ENCODE results near the gene LAMC2. TPM values are rescaled to one million over a fixed set of nuclear protein-coding genes. Genes with fewer than 3 reads are reported as not detected.
A peak's percentile ranks its signal among the peaks of the same experiment; 100 is the strongest.

The LAMC2 gene
- total RNA-seq, 1 donor: 3.3 TPM

GRCh38 chr1:183274836-183275235 lies 88.8 kb downstream of the LAMC2 start:
- no peak overlapping the region for H3K4me2 ChIP-seq (ENCODE audit: insufficient read depth, low read length)
- H2AFZ ChIP-seq (ENCODE audit: low read length): no peak overlapping the region
- H3K4me1 ChIP-seq (ENCODE audit: insufficient read depth, low read length): peaks cover 61% of the 10 kb centered on the region
- no peak for TF ChIP-seq CTCF (IDR thresholded peaks at IDR 0.05; ENCODE audit: extremely low read depth, low read depth, low read length)
- H3K27ac ChIP-seq (ENCODE audit: low read depth, low read length): peak overlapping the region; percentile 11
- no peak for DNase-seq (ENCODE audit: insufficient read length, low spot score, missing footprints)
- H3K79me2 ChIP-seq (ENCODE audit: insufficient read depth, low read length): peaks cover 2% of the 10 kb centered on the region
- no peaks in the 10 kb centered on the region for H3K9me3 ChIP-seq (ENCODE audit: low read depth, low read length)
- H3K4me3 ChIP-seq (ENCODE audit: insufficient read depth, low read length): no peak overlapping the region
- H3K27me3 ChIP-seq (ENCODE audit: insufficient read depth, low read length): no peaks in the 10 kb centered on the region
- H3K36me3 ChIP-seq (ENCODE audit: insufficient read depth, low read length): no peaks in the 10 kb centered on the region
- H4K20me1 ChIP-seq (ENCODE audit: insufficient read depth, low read length): no peaks in the 10 kb centered on the region

GRCh38 chr1:183275322-183275721 lies 89.3 kb downstream of the LAMC2 start:
- Histone ChIP-seq H2AFZ (ENCODE audit: low read length) (no peak overlapping the region), H3K9me3 (ENCODE audit: low read depth, low read length) (no peaks in the 10 kb centered on the region), H3K4me1 (ENCODE audit: insufficient read depth, low read length) (peaks cover 62% of the 10 kb centered on the region), H3K36me3 (ENCODE audit: insufficient read depth, low read length) (no peaks in the 10 kb centered on the region), H3K4me3 (ENCODE audit: insufficient read depth, low read length) (no peak overlapping the region), H3K79me2 (ENCODE audit: insufficient read depth, low read length) (peaks cover 2% of the 10 kb centered on the region), H3K27ac (ENCODE audit: low read depth, low read length) (no peak overlapping the region), H3K27me3 (ENCODE audit: insufficient read depth, low read length) (no peaks in the 10 kb centered on the region), H4K20me1 (ENCODE audit: insufficient read depth, low read length) (no peaks in the 10 kb centered on the region), H3K4me2 (ENCODE audit: insufficient read depth, low read length) (no peak overlapping the region)
- DNase-seq (ENCODE audit: insufficient read length, low spot score, missing footprints): no peak
- TF ChIP-seq CTCF (IDR thresholded peaks at IDR 0.05; ENCODE audit: extremely low read depth, low read depth, low read length): no peak

DNA sequence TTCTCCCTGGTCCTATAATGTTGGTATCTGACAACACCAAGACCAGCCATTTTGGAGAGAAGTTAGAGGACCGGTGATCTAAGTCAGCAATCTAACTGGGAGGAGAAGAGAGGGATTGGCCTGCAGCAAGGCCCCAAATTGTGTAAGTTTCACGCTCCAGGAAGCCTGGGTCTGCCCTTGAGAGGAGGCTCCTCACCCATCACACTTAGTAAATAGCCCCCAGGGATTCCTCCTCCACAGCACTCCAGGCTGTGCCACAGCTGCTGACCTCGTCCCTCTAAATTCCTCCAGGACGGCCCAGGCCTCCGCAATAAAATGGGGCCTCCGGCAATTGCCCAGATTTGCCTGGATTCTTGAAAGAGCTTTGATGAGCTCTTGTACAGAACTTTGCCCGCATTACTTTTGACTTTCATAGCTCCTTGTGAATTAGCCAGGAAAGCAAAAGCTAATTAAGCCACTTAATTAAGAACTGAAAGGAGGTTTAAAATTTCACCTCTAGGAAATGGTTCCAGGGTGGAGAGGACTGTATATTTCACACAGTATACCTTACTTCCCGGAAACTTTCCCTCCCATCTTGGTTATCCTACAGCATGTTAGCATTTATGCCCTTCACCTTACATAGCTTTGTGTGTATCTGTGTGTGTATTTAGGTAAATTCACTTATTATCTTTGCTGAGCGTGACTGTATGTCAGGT lies 90.5 kb downstream of the LAMC2 start:
- Histone ChIP-seq H3K4me1 (ENCODE audit: insufficient read depth, low read length) (peaks cover 61% of the 10 kb centered on the region), H3K4me2 (ENCODE audit: insufficient read depth, low read length) (no peak overlapping the region), H3K9me3 (ENCODE audit: low read depth, low read length) (no peaks in the 10 kb centered on the region), H3K79me2 (ENCODE audit: insufficient read depth, low read length) (peaks cover 2% of the 10 kb centered on the region), H4K20me1 (ENCODE audit: insufficient read depth, low read length) (no peaks in the 10 kb centered on the region), H3K27me3 (ENCODE audit: insufficient read depth, low read length) (no peaks in the 10 kb centered on the region), H3K4me3 (ENCODE audit: insufficient read depth, low read length) (no peak overlapping the region), H3K36me3 (ENCODE audit: insufficient read depth, low read length) (no peaks in the 10 kb centered on the region), H2AFZ (ENCODE audit: low read length) (peak overlapping the region; percentile 43), H3K27ac (ENCODE audit: low read depth, low read length) (no peak overlapping the region)
- DNase-seq (ENCODE audit: insufficient read length, low spot score, missing footprints): no peak
- no peak for TF ChIP-seq CTCF (IDR thresholded peaks at IDR 0.05; ENCODE audit: extremely low read depth, low read depth, low read length)

- Histone ChIP-seq H3K36me3 (ENCODE audit: insufficient read depth, low read length) (no peaks in the 10 kb centered on the region), H2AFZ (ENCODE audit: low read length) (no peak overlapping the region), H3K9me3 (ENCODE audit: low read depth, low read length) (no peaks in the 10 kb centered on the region), H3K27me3 (ENCODE audit: insufficient read depth, low read length) (no peaks in the 10 kb centered on the region), H3K27ac (ENCODE audit: low read depth, low read length) (peak overlapping the region; percentile 99), H3K4me1 (ENCODE audit: insufficient read depth, low read length) (peaks cover 52% of the 10 kb centered on the region), H3K79me2 (ENCODE audit: insufficient read depth, low read length) (peaks cover 2% of the 10 kb centered on the region), H3K4me3 (ENCODE audit: insufficient read depth, low read length) (peak overlapping the region; percentile 17), H3K4me2 (ENCODE audit: insufficient read depth, low read length) (peak overlapping the region; percentile 59), H4K20me1 (ENCODE audit: insufficient read depth, low read length) (no peaks in the 10 kb centered on the region)
- no peak for TF ChIP-seq CTCF (IDR thresholded peaks at IDR 0.05; ENCODE audit: extremely low read depth, low read depth, low read length)
- DNase-seq (ENCODE audit: insufficient read length, low spot score, missing footprints): peak; percentile 86
Observed at GRCh38 chr1:183277821-183278738, 92.0 kb downstream of the LAMC2 start.

Measured in osteoblast (primary cell).